Esophagus muscularis mucosa (tissue), 3 donors: ENCODE measurements around the gene GSG1L.

Source experiments
- POLR2AphosphoS5 ChIP-seq, 2 donors: sonication (generic); formaldehyde crosslinking; IDR thresholded peaks; one replicate each; pipeline ENCODE4 v1.6.1; 2017; ENCODE audit warnings: antibody characterized with exemption in 2 of 2
- TF ChIP-seq, protein P1 (sequence below), 3 experiments: fragments of 200-600 bp in 2 of 3; fragments of 450-650 bp in 1 of 3; sonication (generic) in 2 of 3; IDR thresholded peaks; one replicate each; pipeline ENCODE4 v1.5.1; 2017 to 2019; ENCODE audit warnings: antibody characterized with exemption in 3 of 3, mild to moderate bottlenecking in 2 of 3, moderate library complexity in 1 of 3

DNA sequence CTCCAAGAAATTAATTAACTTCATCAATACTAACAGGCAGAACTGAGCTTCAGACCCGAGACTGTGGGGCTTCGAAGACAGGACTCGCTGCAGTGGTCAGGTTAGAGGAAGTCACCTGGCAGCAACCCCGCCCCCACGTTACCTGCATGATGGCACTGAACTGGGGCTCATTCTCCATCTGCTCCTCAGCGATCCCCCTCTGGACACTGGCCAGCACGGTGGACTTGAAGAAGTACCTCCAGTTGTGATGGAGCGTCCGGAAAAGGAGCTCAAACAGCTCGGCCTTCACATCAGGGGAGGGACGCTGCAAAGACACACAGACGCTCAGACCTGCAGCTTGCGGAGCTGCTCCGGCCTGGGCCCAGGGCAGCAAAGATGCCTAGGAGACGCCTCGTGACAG is 40.9 kb upstream of the GSG1L start:
- TF ChIP-seq, protein P1, sequence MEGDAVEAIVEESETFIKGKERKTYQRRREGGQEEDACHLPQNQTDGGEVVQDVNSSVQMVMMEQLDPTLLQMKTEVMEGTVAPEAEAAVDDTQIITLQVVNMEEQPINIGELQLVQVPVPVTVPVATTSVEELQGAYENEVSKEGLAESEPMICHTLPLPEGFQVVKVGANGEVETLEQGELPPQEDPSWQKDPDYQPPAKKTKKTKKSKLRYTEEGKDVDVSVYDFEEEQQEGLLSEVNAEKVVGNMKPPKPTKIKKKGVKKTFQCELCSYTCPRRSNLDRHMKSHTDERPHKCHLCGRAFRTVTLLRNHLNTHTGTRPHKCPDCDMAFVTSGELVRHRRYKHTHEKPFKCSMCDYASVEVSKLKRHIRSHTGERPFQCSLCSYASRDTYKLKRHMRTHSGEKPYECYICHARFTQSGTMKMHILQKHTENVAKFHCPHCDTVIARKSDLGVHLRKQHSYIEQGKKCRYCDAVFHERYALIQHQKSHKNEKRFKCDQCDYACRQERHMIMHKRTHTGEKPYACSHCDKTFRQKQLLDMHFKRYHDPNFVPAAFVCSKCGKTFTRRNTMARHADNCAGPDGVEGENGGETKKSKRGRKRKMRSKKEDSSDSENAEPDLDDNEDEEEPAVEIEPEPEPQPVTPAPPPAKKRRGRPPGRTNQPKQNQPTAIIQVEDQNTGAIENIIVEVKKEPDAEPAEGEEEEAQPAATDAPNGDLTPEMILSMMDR (IDR thresholded peaks at IDR 0.05): no peak
- no peak for TF ChIP-seq POLR2AphosphoS5 (IDR thresholded peaks at IDR 0.05)
